ENCODE measurements around the gene GABARAP.

The GABARAP gene

DNA sequence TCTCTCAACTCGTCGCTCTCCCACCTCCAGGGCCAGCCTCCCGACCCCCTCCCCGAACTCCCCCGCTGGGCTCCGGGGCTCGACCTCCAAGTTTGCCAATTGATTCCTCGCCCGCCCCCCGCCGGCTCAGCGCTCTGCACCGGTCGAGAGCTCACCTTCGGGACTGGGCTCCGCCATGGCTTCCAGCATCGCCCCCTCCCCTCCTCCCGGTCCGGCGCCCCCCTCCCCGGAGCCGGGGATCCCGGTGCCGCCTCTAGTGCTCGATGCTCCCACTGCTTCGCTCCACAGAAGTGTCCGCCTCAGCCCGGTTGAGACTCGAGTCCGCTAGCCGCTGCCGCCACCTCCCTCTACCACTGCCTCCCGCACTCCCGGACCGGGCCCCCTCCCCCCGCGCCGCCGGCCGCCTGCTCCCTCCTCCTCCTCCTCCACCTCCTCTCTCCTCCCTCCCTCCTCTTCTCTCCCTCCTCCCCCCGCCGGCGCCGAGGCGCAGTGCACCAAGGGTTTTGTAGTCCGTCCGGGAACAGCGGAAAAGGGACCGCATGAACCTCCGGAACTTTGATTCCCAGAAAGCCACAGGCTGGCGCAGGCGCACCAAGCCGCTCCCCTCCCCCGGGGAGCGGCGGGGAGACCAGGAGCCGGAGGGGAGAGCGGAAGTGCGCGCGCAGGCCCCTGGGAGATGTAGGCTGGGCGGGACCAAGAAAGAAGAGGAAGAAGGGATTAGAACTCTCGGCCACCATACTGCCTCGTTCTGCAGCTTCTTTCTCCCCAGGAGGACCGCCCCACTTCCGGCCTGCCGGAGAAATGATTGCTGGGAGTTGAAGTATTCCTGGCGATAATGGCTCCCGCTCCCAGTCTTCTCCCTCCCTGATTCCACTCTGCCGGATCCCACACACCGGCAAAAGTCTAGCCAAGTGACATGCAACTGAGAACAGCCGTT lies 2.9 kb downstream of the GABARAP start, which contains the start of gene PHF23:
Gene PHF23, minus strand, starts transcription at position 367 of the 937 bp plus-strand sequence. Its CDS starts 178 bp downstream, at position 189.
- H3K4me1 Mint-ChIP-seq, result peaks cover 66% of the 10 kb centered on the region
- H3K9me3 Mint-ChIP-seq, result no peaks in the 10 kb centered on the region
- H3K4me3 Mint-ChIP-seq, result peak within 1 kb of the TSS; percentile 94
- peaks cover 67% of the 10 kb centered on the region for H3K36me3 Mint-ChIP-seq
- peak; percentile 98 for DNase-seq
- peak within 1 kb of the TSS; percentile 98 for H3K27ac Mint-ChIP-seq
- no peaks in the 10 kb centered on the region for H3K27me3 Mint-ChIP-seq
- CTCF ChIA-PET, result interaction anchor here (1.5 to 3.5 kb wide), 3 partner anchors 19 to 57 kb away, joined by 3 to 17 read pairs (median 10); partner anchors contain the start of genes ACADVL and DLG4

DNA sequence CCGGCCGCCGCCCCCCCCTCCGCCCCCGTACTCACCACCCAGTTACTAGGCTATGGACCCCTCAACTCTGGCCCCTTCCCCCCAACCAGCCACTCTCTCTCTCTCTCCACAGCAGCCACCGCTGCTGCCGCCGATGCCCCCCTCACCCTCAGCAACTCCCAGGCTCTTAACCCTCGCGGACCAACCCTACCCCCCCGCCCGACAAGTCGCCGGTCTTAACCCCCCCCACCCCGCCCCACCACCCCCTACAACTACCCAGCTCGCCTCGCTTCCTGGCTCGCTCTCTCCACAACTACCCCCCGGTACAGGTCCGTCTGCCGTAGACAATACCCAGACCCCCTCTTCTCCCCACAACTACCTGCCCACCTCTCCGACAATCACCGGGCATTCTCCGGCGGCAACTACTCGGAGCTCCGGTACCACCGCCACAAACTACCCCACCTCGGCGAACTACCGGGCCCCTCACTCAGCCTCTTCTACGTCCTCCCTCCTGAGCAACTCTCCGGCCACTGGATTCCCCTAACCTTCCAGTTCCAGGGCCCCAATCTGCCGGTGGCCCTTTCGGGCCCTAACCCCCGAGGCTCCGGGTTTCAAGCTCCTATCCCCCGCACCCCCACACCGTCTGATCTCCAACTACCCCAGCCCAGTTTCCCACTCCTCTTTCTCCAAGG lies 3.7 kb downstream of the GABARAP start:
- Mint-ChIP-seq H3K36me3 (peaks cover 66% of the 10 kb centered on the region), H3K27ac (peak overlapping the region; percentile 98), H3K4me3 (peak overlapping the region; percentile 94), H3K9me3 (no peaks in the 10 kb centered on the region), H3K27me3 (no peaks in the 10 kb centered on the region), H3K4me1 (peaks cover 70% of the 10 kb centered on the region)
- no peak for DNase-seq
- CTCF ChIA-PET, result interaction anchor here (1.5 to 2.3 kb wide), 2 partner anchors 18 to 57 kb away, joined by 3 to 10 read pairs; partner anchors contain the start of gene ACADVL

DNA sequence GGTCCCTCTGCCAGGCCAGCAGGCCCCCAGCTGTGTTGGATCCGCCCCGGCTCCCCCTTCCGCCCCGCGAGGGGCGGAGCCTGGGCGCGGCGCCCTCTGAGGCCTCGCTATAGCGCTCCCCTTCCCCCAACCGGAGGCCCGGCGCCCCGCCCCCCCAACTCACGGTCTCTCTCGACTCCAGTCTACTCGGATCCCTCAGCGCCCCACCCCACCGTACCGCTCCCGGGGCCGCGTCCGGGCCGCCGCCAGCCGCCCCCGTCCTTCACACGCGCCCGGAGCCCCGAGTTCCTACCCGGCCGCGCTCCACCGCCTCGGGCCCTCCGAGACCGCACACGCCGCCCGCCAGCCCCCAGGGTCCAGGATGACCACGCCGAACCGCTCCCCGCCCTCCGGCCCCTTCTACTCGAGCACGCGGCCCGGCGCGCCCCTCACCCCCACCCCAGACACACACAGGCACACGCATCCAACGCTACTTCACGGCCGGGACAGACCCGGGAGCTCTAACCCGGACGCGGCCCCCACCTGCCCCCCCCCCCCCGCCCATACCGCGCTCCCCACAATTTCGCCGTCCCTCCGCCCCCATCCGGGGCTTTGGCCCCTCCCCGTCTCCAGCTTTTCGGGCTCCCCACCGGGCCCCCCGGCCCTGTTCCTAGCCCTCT lies 4.4 kb downstream of the GABARAP start:
- peak overlapping the region; percentile 98 for H3K27ac Mint-ChIP-seq
- H3K4me3 Mint-ChIP-seq, result peak overlapping the region; percentile 94
- CTCF ChIA-PET, result interaction anchor here (1.5 to 2.3 kb wide), 2 partner anchors 17 to 58 kb away, joined by 3 to 10 read pairs; partner anchors contain the start of gene ACADVL
- H3K27me3 Mint-ChIP-seq, result no peaks in the 10 kb centered on the region
- H3K9me3 Mint-ChIP-seq, result no peaks in the 10 kb centered on the region
- H3K36me3 Mint-ChIP-seq, result peaks cover 64% of the 10 kb centered on the region
- H3K4me1 Mint-ChIP-seq, result peaks cover 71% of the 10 kb centered on the region
- DNase-seq, result peak; percentile 86

DNA sequence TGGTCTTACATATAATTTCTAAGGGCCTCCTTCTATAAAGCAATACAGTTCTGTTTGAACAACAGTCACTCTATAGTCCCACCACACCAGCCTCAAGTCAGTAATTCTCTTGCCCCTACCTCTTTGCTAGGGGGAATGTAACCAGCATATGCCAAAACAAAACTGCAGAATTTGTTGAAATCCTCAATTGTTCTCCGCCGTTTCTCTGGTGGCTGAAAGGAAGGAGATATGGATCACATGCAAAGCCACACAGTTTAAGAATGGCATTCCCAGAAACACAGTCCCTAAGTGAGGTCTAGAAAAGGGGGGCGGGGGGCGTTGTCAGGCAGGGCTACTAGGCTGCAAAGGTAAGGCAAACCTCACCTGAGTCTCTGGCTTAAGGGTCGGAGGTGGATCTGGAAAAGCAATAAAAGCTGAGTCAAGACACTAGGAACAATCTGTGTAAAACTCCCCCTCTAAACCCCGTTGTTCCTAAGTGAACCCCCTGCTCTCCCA lies 4.9 kb downstream of the GABARAP start:
- no peaks in the 10 kb centered on the region for H3K9me3 Mint-ChIP-seq
- peak overlapping the region; percentile 98 for H3K27ac Mint-ChIP-seq
- H3K36me3 Mint-ChIP-seq, result peaks cover 62% of the 10 kb centered on the region
- no peaks in the 10 kb centered on the region for H3K27me3 Mint-ChIP-seq
- peak overlapping the region; percentile 94 for H3K4me3 Mint-ChIP-seq
- DNase-seq, result no peak
- peaks cover 73% of the 10 kb centered on the region for H3K4me1 Mint-ChIP-seq
- CTCF ChIA-PET, result interaction anchor here (2.3 kb wide), 1 partner anchor 16 kb away, joined by 10 read pairs; the partner anchor contains the start of gene ACADVL

DNA sequence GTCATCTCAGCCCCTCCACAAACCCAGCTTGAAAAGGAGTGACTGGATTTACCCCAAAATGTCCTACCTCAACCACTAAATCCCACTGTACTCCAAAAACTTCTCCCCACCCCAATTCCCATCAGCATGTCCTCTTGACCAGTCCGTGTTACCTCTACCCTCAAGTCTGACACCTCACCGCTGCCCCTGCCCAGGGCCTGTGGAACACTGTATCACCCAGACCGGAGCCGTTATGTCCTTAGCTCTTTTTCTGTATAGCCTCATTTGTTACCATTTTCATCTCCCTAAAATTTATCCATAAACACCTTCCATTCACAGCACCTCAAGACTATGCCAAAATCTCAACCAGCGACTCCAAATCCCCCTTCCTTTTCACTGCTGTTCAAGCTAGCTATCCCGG lies 5.4 kb downstream of the GABARAP start:
- CTCF ChIA-PET, result interaction anchor here (1.1 to 2.3 kb wide), 2 partner anchors 16 kb away, joined by 3 to 10 read pairs; partner anchors contain the start of gene ACADVL
- peaks cover 73% of the 10 kb centered on the region for H3K4me1 Mint-ChIP-seq
- no peaks in the 10 kb centered on the region for H3K27me3 Mint-ChIP-seq
- DNase-seq, result no peak
- peaks cover 62% of the 10 kb centered on the region for H3K36me3 Mint-ChIP-seq
- H3K27ac Mint-ChIP-seq, result peak overlapping the region; percentile 98
- peak overlapping the region; percentile 94 for H3K4me3 Mint-ChIP-seq
- H3K9me3 Mint-ChIP-seq, result no peaks in the 10 kb centered on the region

DNA sequence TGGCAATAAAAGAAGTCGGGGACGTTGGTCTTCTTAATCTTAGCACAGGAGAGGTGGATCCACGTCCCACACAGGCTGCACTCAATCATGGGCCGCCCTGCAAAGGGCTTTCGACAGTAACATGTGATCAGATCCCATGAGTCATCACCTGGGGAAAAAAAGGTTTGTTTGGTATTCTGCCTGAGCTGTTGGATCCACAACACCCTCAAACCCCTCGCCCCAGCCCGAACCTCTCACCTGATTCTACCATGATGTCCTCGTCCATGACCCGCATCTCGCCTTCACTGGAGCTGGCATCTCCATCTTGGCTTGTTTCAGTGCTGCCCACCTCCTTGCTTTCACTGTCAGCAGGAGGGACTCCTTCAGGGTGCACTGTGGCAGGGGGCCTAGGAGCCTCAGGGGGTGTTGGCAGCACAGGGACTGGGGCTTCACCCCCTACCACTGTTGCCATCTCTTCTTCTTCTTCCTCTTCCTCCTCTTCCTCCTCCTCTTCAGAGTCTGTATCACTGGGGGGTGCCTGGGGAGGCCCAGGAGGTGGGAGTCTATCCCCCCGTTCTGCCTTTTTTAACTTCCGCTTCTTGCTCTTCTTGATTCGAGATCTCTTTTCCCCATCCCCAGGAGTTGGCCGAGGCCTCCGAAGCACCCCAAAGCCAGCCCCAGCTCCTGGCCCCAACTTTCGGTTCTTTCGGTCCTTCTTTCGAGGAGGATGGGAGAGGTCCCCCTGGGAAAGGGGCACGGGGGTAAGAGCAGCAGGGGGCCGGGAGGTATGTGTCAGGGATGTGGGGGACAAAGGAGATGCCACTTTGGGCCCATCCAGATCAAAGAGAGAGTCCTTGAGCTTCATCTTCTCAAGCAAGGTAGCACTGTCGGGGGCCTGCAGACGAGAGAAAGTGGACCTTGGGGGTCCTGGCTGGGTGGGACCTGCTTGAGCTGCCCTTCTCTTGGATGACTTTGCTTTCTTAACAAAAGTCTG lies 6.3 kb downstream of the GABARAP start:
- Mint-ChIP-seq H3K4me3 (peak overlapping the region; percentile 98), H3K4me1 (peaks cover 65% of the 10 kb centered on the region), H3K27me3 (no peaks in the 10 kb centered on the region), H3K36me3 (peaks cover 54% of the 10 kb centered on the region), H3K9me3 (no peaks in the 10 kb centered on the region), H3K27ac (peak overlapping the region; percentile 88)
- DNase-seq, result no peak
- CTCF ChIA-PET, result interaction anchor here (0.8 to 1.1 kb wide), 3 partner anchors 15 to 60 kb away, joined by 3 read pairs; no protein-coding TSS in a partner anchor

DNA sequence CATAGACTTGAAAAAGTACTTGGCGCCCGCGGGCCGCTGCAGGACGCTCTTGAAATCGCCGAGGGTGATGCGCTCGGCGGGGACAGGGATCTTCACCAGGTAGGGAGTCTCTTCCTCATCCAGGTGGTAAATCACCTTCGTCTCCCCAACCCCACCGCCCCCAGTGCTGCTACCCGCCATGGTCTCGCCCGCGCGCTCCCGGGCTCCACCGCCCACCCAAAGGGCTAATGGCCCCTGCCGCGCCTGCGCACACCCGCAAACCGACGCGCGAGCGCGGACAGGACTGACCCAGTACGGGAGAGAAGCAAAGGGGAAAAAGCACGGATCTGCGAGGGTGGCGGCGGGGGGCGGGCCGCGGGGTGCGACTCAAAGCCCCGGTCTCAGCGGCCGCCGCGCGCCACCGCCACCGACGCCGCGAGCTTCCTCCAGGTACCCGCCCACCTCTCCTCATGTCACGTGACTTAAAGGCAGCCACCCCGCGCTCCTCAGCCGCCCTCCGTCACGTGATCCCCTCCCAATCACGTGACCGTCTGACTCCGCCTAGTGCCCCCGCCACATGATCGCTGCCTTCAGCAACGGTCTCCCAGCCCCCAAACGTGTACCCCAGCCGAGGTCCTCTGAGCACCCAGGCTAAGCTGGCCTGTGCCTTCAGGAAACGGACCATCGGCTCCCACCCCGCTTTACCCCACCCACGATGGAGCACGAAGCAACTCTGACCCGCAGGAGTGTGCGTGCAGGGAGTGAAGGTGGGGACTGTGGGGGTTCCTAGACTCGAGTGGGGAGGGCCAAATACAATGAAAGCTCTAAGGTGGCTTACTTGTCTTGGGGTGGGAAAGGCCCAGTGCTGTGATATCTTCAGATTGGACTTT lies 7.9 kb downstream of the GABARAP start, which contains the start of gene DVL2:
Gene DVL2, minus strand, starts transcription at position 435 of the 869 bp plus-strand sequence. Its CDS starts 255 bp downstream, at position 180.
- peaks cover 56% of the 10 kb centered on the region for H3K36me3 Mint-ChIP-seq

DNA sequence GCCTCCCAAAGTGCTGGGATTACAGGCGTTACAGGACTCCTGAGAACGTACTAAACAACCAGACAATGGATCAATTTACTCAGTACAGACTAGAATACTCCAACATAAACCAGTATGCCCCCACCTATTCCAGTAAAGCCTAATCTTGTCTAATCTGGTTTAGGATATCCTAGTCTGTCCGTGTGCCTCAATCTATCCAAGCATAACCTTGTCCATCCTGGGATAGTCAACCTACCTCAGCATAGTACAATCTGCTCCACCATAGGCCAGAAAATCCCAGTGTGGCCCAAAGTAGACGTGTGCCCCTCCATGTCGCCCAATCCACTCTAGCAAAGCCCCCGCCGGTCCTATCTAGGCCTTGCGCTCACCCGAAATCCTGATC lies 8.6 kb downstream of the GABARAP start:
- peak overlapping the region; percentile 88 for H3K27ac Mint-ChIP-seq
- DNase-seq, result no peak

More for the DNA sequence above, 7.9 kb downstream of the GABARAP start, which contains the start of gene DVL2:
- CTCF ChIA-PET, result interaction anchor here (1.0 to 1.1 kb wide), 2 partner anchors 20 to 62 kb away, joined by 3 to 4 read pairs; no protein-coding TSS in a partner anchor
- Mint-ChIP-seq H3K4me3 (peak within 1 kb of the TSS; percentile 98), H3K27ac (peak within 1 kb of the TSS; percentile 88), H3K4me1 (peaks cover 51% of the 10 kb centered on the region), H3K27me3 (no peaks in the 10 kb centered on the region), H3K9me3 (no peaks in the 10 kb centered on the region)
- DNase-seq, result peak; percentile 96

DNA sequence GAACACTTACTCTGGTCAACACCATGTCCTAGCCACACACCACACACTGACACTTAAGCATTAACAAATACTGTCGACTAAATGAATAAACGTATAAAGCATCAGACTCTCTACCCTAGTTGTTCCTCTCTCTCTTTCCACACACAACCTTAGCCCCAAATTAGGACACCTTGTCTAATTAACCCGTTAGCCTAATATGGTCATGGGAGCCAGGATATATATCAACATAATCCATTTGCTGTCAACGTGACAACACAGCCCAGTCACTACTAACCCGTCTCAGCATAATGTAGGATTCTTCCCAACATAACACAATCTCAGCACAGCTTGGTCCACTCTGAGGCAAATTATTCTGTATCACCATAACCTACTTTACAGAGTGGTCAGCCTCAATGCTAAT lies 10.1 kb downstream of the GABARAP start:
- peaks cover 50% of the 10 kb centered on the region for H3K4me1 Mint-ChIP-seq
- no peaks in the 10 kb centered on the region for H3K9me3 Mint-ChIP-seq
- CTCF ChIA-PET, result no interaction called here

More for the DNA sequence above, 8.6 kb downstream of the GABARAP start:
- H3K4me1 Mint-ChIP-seq, result peaks cover 51% of the 10 kb centered on the region
- no peaks in the 10 kb centered on the region for H3K27me3 Mint-ChIP-seq
- CTCF ChIA-PET, result interaction anchor here (1.0 kb wide), 1 partner anchor 19 kb away, joined by 4 read pairs; no protein-coding TSS in a partner anchor
- H3K36me3 Mint-ChIP-seq, result peaks cover 59% of the 10 kb centered on the region
- H3K4me3 Mint-ChIP-seq, result peak overlapping the region; percentile 98
- H3K9me3 Mint-ChIP-seq, result no peaks in the 10 kb centered on the region

DNA sequence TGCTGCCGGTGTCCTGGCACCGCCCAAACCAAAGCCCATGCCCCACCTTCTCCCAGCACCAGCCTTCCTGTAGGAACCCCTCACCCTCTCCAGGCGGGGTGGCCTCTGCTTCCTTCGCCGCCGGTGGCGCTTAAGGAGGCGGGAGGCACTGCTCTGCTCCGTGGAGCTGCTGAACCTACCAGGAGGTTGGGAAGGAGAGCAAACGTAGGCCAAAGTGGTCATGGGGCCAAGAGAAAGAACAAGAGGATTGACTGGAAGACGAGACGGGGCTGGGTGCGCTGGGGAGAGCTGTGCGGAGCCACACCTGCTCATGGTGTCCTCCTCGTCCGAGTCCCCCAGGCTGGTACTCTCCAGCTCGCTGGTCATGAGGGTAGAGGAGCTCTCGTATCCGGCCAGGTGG lies 12.7 kb downstream of the GABARAP start:
- Mint-ChIP-seq H3K4me1 (peaks cover 24% of the 10 kb centered on the region), H3K36me3 (peaks cover 45% of the 10 kb centered on the region), H3K9me3 (no peaks in the 10 kb centered on the region), H3K27me3 (no peaks in the 10 kb centered on the region), H3K27ac (no peak overlapping the region), H3K4me3 (no peak overlapping the region)
- no peak for DNase-seq
- CTCF ChIA-PET, result interaction anchor here (1.5 kb wide), 1 partner anchor 9 kb away, joined by 5 read pairs; no protein-coding TSS in a partner anchor

More for the DNA sequence above, 10.1 kb downstream of the GABARAP start:
- no peak for DNase-seq
- peaks cover 61% of the 10 kb centered on the region for H3K36me3 Mint-ChIP-seq
- H3K27ac Mint-ChIP-seq, result no peak overlapping the region
- H3K27me3 Mint-ChIP-seq, result no peaks in the 10 kb centered on the region
- peak overlapping the region; percentile 98 for H3K4me3 Mint-ChIP-seq

DNA sequence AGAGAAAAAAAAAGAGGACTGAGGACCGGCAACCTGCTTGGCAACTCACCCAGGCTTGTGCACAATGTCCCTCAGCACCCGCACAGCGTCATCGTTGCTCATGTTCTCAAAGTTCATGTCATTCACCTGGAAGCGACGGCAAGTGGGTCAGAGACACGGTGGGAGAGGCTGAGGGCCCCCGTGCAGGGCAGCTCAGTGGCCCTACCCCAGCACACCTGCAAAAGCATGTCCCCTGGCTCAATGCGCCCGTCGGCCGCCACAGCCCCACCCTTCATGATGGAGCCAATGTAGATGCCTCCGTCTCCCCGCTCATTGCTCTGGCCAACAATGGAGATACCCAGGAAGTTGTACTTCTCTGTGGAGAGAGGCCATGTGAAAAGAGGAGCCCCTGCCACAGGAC lies 13.3 kb downstream of the GABARAP start:
- Mint-ChIP-seq H3K9me3 (no peaks in the 10 kb centered on the region), H3K4me3 (no peak overlapping the region), H3K36me3 (peaks cover 45% of the 10 kb centered on the region), H3K4me1 (peaks cover 22% of the 10 kb centered on the region), H3K27ac (no peak overlapping the region), H3K27me3 (no peaks in the 10 kb centered on the region)
- DNase-seq, result no peak
- CTCF ChIA-PET, result no interaction called here

All from activated naive CD4-positive, alpha-beta T cell treated with anti-CD3 and anti-CD28 coated beads, Interleukin-2, amount 10 ng/mL, durations not matched to agents 7 days and 5 days (primary cell).